Effector memory CD4-positive, alpha-beta T cell (primary cell): ENCODE measurements around the gene UVSSA.
"Not testable (repeated sequence)": the region's sequence is repeated elsewhere in the genome, so short reads cannot be mapped to it uniquely, and the experiment has no call there.

Source experiments
- DNase-seq, 3 donors: peaks; one replicate each; pipeline ENCODE4 v3.0.0-alpha.2; 2020
- H3K27ac ChIP-seq: 2 replicates; pipeline ENCODE4 v1.7.0; 2013; ENCODE audit warnings: mild to moderate bottlenecking, low read length, moderate library complexity; ENCODE audit not compliant: insufficient read depth, poor library complexity, severe bottlenecking
- H3K27me3 ChIP-seq: replicated peaks from 2 replicates; pipeline ENCODE4 v1.7.0; 2013; ENCODE audit warnings: mild to moderate bottlenecking, low read length; ENCODE audit not compliant: insufficient read depth, control insufficient read depth, poor library complexity, severe bottlenecking
- H3K36me3 ChIP-seq: 2 replicates; pipeline ENCODE4 v1.7.0; 2013; ENCODE audit warnings: mild to moderate bottlenecking, low read length, moderate library complexity; ENCODE audit not compliant: control insufficient read depth, insufficient read depth
- H3K4me1 ChIP-seq: 2 replicates; pipeline ENCODE4 v1.7.0; 2013; ENCODE audit warnings: low read length, mild to moderate bottlenecking; ENCODE audit not compliant: control insufficient read depth, insufficient read depth, poor library complexity, severe bottlenecking
- H3K4me3 ChIP-seq: 2 replicates; pipeline ENCODE4 v1.7.0; 2013; ENCODE audit warnings: low read length, low read depth, mild to moderate bottlenecking; ENCODE audit not compliant: insufficient read depth, poor library complexity, severe bottlenecking
- H3K9me3 ChIP-seq: 2 replicates; pipeline ENCODE4 v1.7.0; 2013; ENCODE audit warnings: mild to moderate bottlenecking, low read length, moderate library complexity; ENCODE audit not compliant: control insufficient read depth

Gene UVSSA

GRCh38 chr4:1370321-1371124 is 23.5 kb downstream of the UVSSA start:
- no peaks in the 10 kb centered on the region for H3K4me1 ChIP-seq
- H3K4me3 ChIP-seq, result no peak overlapping the region
- peaks cover 33% of the 10 kb centered on the region for H3K36me3 ChIP-seq

GRCh38 chr4:1371176-1372165 is 24.5 kb downstream of the UVSSA start:
- Histone ChIP-seq H3K27ac (no peak overlapping the region), H3K4me1 (no peaks in the 10 kb centered on the region), H3K27me3 (no peaks in the 10 kb centered on the region), H3K9me3 (no peaks in the 10 kb centered on the region), H3K36me3 (peaks cover 41% of the 10 kb centered on the region), H3K4me3 (no peak overlapping the region)
- DNase-seq, result no peak

More at GRCh38 chr4:1370321-1371124, 23.5 kb downstream of the UVSSA start:
- H3K27ac ChIP-seq, result no peak overlapping the region
- no peaks in the 10 kb centered on the region for H3K9me3 ChIP-seq
- no peaks in the 10 kb centered on the region for H3K27me3 ChIP-seq
- no peak for DNase-seq

GRCh38 chr4:1372576-1372975 is 25.6 kb downstream of the UVSSA start:
- H3K27ac ChIP-seq, DNase-seq, H3K4me1 ChIP-seq, H3K4me3 ChIP-seq, H3K27me3 ChIP-seq, H3K9me3 ChIP-seq: not testable (repeated sequence)
- H3K36me3 ChIP-seq, result peaks cover 41% of the 10 kb centered on the region

- Histone ChIP-seq H3K4me1 (no peaks in the 10 kb centered on the region), H3K27ac (no peak overlapping the region), H3K27me3 (no peaks in the 10 kb centered on the region), H3K36me3 (peaks cover 36% of the 10 kb centered on the region), H3K4me3 (no peak overlapping the region), H3K9me3 (no peaks in the 10 kb centered on the region)
- no peak for DNase-seq
These were observed 27.1 kb downstream of the UVSSA start for GRCh38 chr4:1373892-1374705.

- Histone ChIP-seq H3K27ac (no peak overlapping the region), H3K4me1 (no peaks in the 10 kb centered on the region), H3K9me3 (no peaks in the 10 kb centered on the region), H3K27me3 (no peaks in the 10 kb centered on the region), H3K4me3 (no peak overlapping the region), H3K36me3 (peaks cover 36% of the 10 kb centered on the region)
- DNase-seq, result no peak
These were observed 27.7 kb downstream of the UVSSA start for GRCh38 chr4:1374706-1375045.

GRCh38 chr4:1375051-1375721 is 28.2 kb downstream of the UVSSA start:
- no peak for DNase-seq
- H3K27me3 ChIP-seq, result no peaks in the 10 kb centered on the region
- peaks cover 36% of the 10 kb centered on the region for H3K36me3 ChIP-seq
- H3K4me1 ChIP-seq, result no peaks in the 10 kb centered on the region
- no peaks in the 10 kb centered on the region for H3K9me3 ChIP-seq
- H3K4me3 ChIP-seq, result no peak overlapping the region
- H3K27ac ChIP-seq, result no peak overlapping the region

- Histone ChIP-seq H3K4me3 (no peak overlapping the region), H3K9me3 (no peaks in the 10 kb centered on the region), H3K36me3 (peaks cover 34% of the 10 kb centered on the region), H3K27ac (no peak overlapping the region), H3K4me1 (no peaks in the 10 kb centered on the region), H3K27me3 (no peaks in the 10 kb centered on the region)
- DNase-seq, result no peak
These were observed 28.8 kb downstream of the UVSSA start for GRCh38 chr4:1375761-1376322.

- no peak overlapping the region for H3K27ac ChIP-seq
- H3K4me3 ChIP-seq, result no peak overlapping the region
- peaks cover 28% of the 10 kb centered on the region for H3K36me3 ChIP-seq
- H3K27me3 ChIP-seq, result no peaks in the 10 kb centered on the region
- DNase-seq, result no peak
- H3K9me3 ChIP-seq, result no peaks in the 10 kb centered on the region
- no peaks in the 10 kb centered on the region for H3K4me1 ChIP-seq
These were observed 29.4 kb downstream of the UVSSA start for GRCh38 chr4:1376391-1376840.
